B cell (primary cell): ENCODE results near the gene OR6C2. TPM values are rescaled to one million over a fixed set of nuclear protein-coding genes. Genes with fewer than 3 reads are reported as not detected.

Source experiments
- ATAC-seq: fragments of 200-7000 bp; cut with Tn5 transposase; one replicate; pipeline ENCODE4 v1.10.0; 2021; ENCODE audit warnings: low read depth, mild to moderate bottlenecking, moderate number of reproducible peaks, moderate library complexity
- CTCF ChIA-PET: fragments of 350-600 bp; sonication (Branson Sonifier 250); formaldehyde crosslinking; loops from one replicate; lab custom pipeline; 2021; ENCODE audit warnings: antibody characterized with exemption, inconsistent platforms; lab: Charles Lee
- POLR2A ChIA-PET: fragments of 350-600 bp; sonication (Branson Sonifier 250); formaldehyde crosslinking; loops from one replicate; lab custom pipeline; 2021; ENCODE audit warnings: antibody characterized with exemption; lab: Charles Lee
- DNase-seq: peaks from one replicate; pipeline ENCODE4 v3.0.0; 2013
- H2AFZ ChIP-seq: 2 replicates; pipeline ENCODE4 v1.6.1; 2012; ENCODE audit warnings: mild to moderate bottlenecking, low read depth, low read length; ENCODE audit not compliant: insufficient read depth, poor library complexity, severe bottlenecking
- H3K27ac ChIP-seq, 2 donors: 1 replicate in 1 of 2; 2 replicates in 1 of 2; pipeline ENCODE4 v1.5.1; 2012 to 2013; ENCODE audit warnings: low read length in 2 of 2, mild to moderate bottlenecking in 2 of 2, moderate library complexity in 1 of 2
- H3K27me3 ChIP-seq, 4 experiments: fragments of 200-600 bp in 1 of 4; sonication (generic) in 1 of 4; replicated peaks in 1 of 4; 1 replicate in 2 of 4; 2 replicates in 2 of 4; pipeline versions ENCODE4 v1.6.1 to v1.7.0; 2013 to 2016; ENCODE audit warnings: low read length in 3 of 4, mild to moderate bottlenecking in 2 of 4, mixed read lengths in 1 of 4, moderate library complexity in 1 of 4; ENCODE audit not compliant: insufficient read depth in 4 of 4, control insufficient read depth in 3 of 4; ENCODE audit errors: control extremely low read depth in 1 of 4
- H3K36me3 ChIP-seq, 2 experiments: replicated peaks in 1 of 2; 1 replicate in 1 of 2; 2 replicates in 1 of 2; pipeline versions ENCODE4 v1.6.1 to v1.7.1; 2013; ENCODE audit warnings: low read length in 1 of 2; ENCODE audit not compliant: insufficient read depth in 2 of 2, control insufficient read depth in 1 of 2; ENCODE audit errors: control extremely low read depth in 1 of 2, extremely low read depth in 1 of 2
- H3K4me1 ChIP-seq, 2 donors: fragments of 200-600 bp in 1 of 2; sonication (generic) in 1 of 2; 1 replicate in 1 of 2; 2 replicates in 1 of 2; pipeline versions ENCODE4 v1.5.1 to v1.6.1; 2013 to 2017; ENCODE audit warnings: low read length in 2 of 2; ENCODE audit not compliant: control insufficient read depth in 2 of 2, insufficient read depth in 2 of 2
- H3K4me2 ChIP-seq: replicated peaks from 2 replicates; pipeline ENCODE3; 2012; ENCODE audit warnings: mild to moderate bottlenecking, low read depth, low read length; ENCODE audit not compliant: poor library complexity, severe bottlenecking
- H3K4me3 ChIP-seq, 5 experiments: fragments of 200-600 bp in 1 of 5; sonication (generic) in 1 of 5; 1 replicate in 3 of 5; 2 replicates in 2 of 5; pipeline versions ENCODE4 v1.5.1 to v1.7.0; 2011 to 2016; ENCODE audit warnings: low read length in 4 of 5, mild to moderate bottlenecking in 4 of 5, low read depth in 2 of 5, control low read depth in 1 of 5, moderate library complexity in 1 of 5; ENCODE audit not compliant: insufficient read depth in 1 of 5; ENCODE audit errors: control extremely low read depth in 1 of 5, extremely low read depth in 1 of 5
- H3K79me2 ChIP-seq: fragments of 200-600 bp; sonication (generic); one replicate; pipeline ENCODE4 v1.6.0; 2016; ENCODE audit warnings: low read length; ENCODE audit not compliant: control insufficient read depth, insufficient read depth
- H3K9ac ChIP-seq: fragments of 200-600 bp; sonication (generic); 2 replicates; pipeline ENCODE4 v1.6.1; 2017; ENCODE audit warnings: mild to moderate bottlenecking, low read length, moderate library complexity
- H3K9me3 ChIP-seq, 3 donors: one replicate each; pipeline versions ENCODE4 v1.6.1 to v1.7.1; 2013; ENCODE audit warnings: low read length in 2 of 3; ENCODE audit not compliant: control insufficient read depth in 2 of 3, insufficient read depth in 1 of 3; ENCODE audit errors: control extremely low read depth in 1 of 3
- H4K20me1 ChIP-seq: 2 replicates; pipeline ENCODE4 v1.6.0; 2012; ENCODE audit warnings: mild to moderate bottlenecking, low read length; ENCODE audit not compliant: insufficient read depth, control insufficient read depth, poor library complexity, severe bottlenecking
- H3K27ac Mint-ChIP-seq: one replicate; pipeline ENCODE4 v1.8.0; 2021; ENCODE audit warnings: mixed read lengths
- H3K27me3 Mint-ChIP-seq: one replicate; pipeline ENCODE4 v1.8.0; 2021; ENCODE audit warnings: mixed read lengths
- H3K4me1 Mint-ChIP-seq: one replicate; pipeline ENCODE4 v1.8.0; 2021; ENCODE audit warnings: mixed read lengths
- H3K4me3 Mint-ChIP-seq: one replicate; pipeline ENCODE4 v1.8.0; 2021; ENCODE audit warnings: mixed read lengths
- H3K9me3 Mint-ChIP-seq: one replicate; pipeline ENCODE4 v1.8.0; 2022; ENCODE audit warnings: mixed read lengths; ENCODE audit not compliant: insufficient read depth
- CTCF ChIP-seq: fragments of 200-600 bp; IDR thresholded peaks from one replicate; pipeline ENCODE4 v1.8.0; 2022; ENCODE audit warnings: antibody characterized with exemption, mild to moderate bottlenecking
- EZH2 ChIP-seq: IDR thresholded peaks from 2 replicates; pipeline ENCODE4 v1.6.1; 2012; ENCODE audit warnings: borderline replicate concordance, low read depth, mild to moderate bottlenecking, moderate library complexity, low read length; ENCODE audit not compliant: insufficient read depth, poor library complexity, severe bottlenecking
- whole genome bisulfite sequencing: methylation state at CpG from one replicate; pipeline ENCODE4 v1.1.5; 2013; ENCODE audit warnings: missing lambda C conversion rate; ENCODE audit not compliant: insufficient coverage; 5-methylcytosine and 5-hydroxymethylcytosine counted together
- intact Hi-C: fragments of 100-400 bp; cut with micrococcal nuclease; formaldehyde crosslinking; loops from one replicate; pipeline ENCODE4 v1.10.0; 2022
- polyA plus RNA-seq: library from polyadenylated mRNA; depleted of rRNA; stranded (reverse); fragments of >200 nt; gene quantifications from 2 replicates; pipeline ENCODE4 v1.2.3, GENCODE V29; 2012
- total RNA-seq, 2 donors: library from RNA; stranded (reverse); fragments of 120-200 nt in 1 of 2; gene quantifications; 1 replicate in 1 of 2; 2 replicates in 1 of 2; pipeline versions ENCODE4 v1.2.3 to v1.2.4, GENCODE V29; 2013 to 2022

Gene OR6C2
- total and polyA plus RNA-seq, 2 donors (not counting 1 experiment from before 2014, with no cell fraction given) = not detected

GRCh38 chr12:55467836-55468235 lies 24.0 kb downstream of the OR6C2 start:
- TF ChIP-seq CTCF = no peak
- no peak for TF ChIP-seq EZH2
- Histone ChIP-seq H4K20me1 (no peaks in the 10 kb centered on the region), H3K36me3 (no peaks in the 10 kb centered on the region), H2AFZ (no peak overlapping the region), H3K27me3 (no peaks in the 10 kb centered on the region), H3K9ac (peak overlapping the region; percentile 3), H3K27ac (peak overlapping the region in 1 of 2 donors; percentile 52), H3K9me3 (peaks cover 0 to 1% (median 0%) of the 10 kb centered on the region in 3 donors), H3K4me1 (peaks cover 16 to 33% of the 10 kb centered on the region in 2 donors), H3K79me2 (no peaks in the 10 kb centered on the region), H3K4me2 (peak overlapping the region; percentile 58), H3K4me3 (peak overlapping the region in 1 of 5 experiments; percentile 36)
- H3K9me3 Mint-ChIP-seq = no peaks in the 10 kb centered on the region
- H3K4me1 Mint-ChIP-seq = peaks cover 36% of the 10 kb centered on the region
- H3K4me3 Mint-ChIP-seq = peak overlapping the region; percentile 82
- peak overlapping the region; percentile 65 for H3K27ac Mint-ChIP-seq
- intact Hi-C loops = no loop called here
- WGBS = no CpG with 5 or more reads among the region's 2 CpGs
- DNase-seq = peak; percentile 44
- CTCF ChIA-PET = no interaction called here
- peak; percentile 36 for ATAC-seq
- H3K27me3 Mint-ChIP-seq = no peaks in the 10 kb centered on the region
- POLR2A ChIA-PET = interaction anchor here (0.6 kb wide), 1 partner anchor 22 kb away, joined by 3 read pairs; no protein-coding TSS in a partner anchor

- ATAC-seq = no peak
- Histone ChIP-seq H2AFZ (no peak overlapping the region), H3K79me2 (no peaks in the 10 kb centered on the region), H3K4me2 (no peak overlapping the region), H3K4me3 (no peak overlapping the region), H4K20me1 (no peaks in the 10 kb centered on the region), H3K9ac (no peak overlapping the region), H3K27ac (no peak overlapping the region), H3K27me3 (no peaks in the 10 kb centered on the region), H3K9me3 (peaks cover 0 to 1% (median 0%) of the 10 kb centered on the region in 3 donors), H3K4me1 (peaks cover 16 to 33% of the 10 kb centered on the region in 2 donors), H3K36me3 (no peaks in the 10 kb centered on the region)
- H3K9me3 Mint-ChIP-seq = no peaks in the 10 kb centered on the region
- peak overlapping the region; percentile 10 for H3K4me3 Mint-ChIP-seq
- POLR2A ChIA-PET = no interaction called here
- no peak for DNase-seq
- intact Hi-C loops = no loop called here
- peaks cover 36% of the 10 kb centered on the region for H3K4me1 Mint-ChIP-seq
- WGBS = no CpG with 5 or more reads among the region's 2 CpGs
- CTCF ChIA-PET = no interaction called here
- TF ChIP-seq CTCF = no peak
- no peak for TF ChIP-seq EZH2
- no peak overlapping the region for H3K27ac Mint-ChIP-seq
- H3K27me3 Mint-ChIP-seq = no peaks in the 10 kb centered on the region
Observed at GRCh38 chr12:55469291-55469690, 25.4 kb downstream of the OR6C2 start.
